Gastrocnemius medialis (tissue), 4 donors: Measurements from ENCODE around the gene DENND2C.

Source experiments
- CTCF ChIP-seq, 5 experiments: fragments of 450-650 bp in 3 of 5; fragments of 200-600 bp in 2 of 5; sonication (generic) in 2 of 5; IDR thresholded peaks in 4 of 5; conservative IDR thresholded peaks in 1 of 5; 1 replicate in 4 of 5; 2 replicates in 1 of 5; pipeline ENCODE4 v1.5.1; 2016 to 2019; ENCODE audit warnings: antibody characterized with exemption in 5 of 5, mild to moderate bottlenecking in 3 of 5, moderate library complexity in 3 of 5
- POLR2A ChIP-seq, 2 donors: fragments of 450-650 bp; IDR thresholded peaks; one replicate each; pipeline ENCODE4 v1.6.1; 2017; ENCODE audit warnings: antibody characterized with exemption in 2 of 2, mild to moderate bottlenecking in 2 of 2, moderate library complexity in 2 of 2

- TF ChIP-seq CTCF (IDR thresholded peaks at IDR 0.05 in 4 of 5, conservative IDR thresholded peaks at IDR 0.05 in 1 of 5) (no peak), POLR2A (IDR thresholded peaks at IDR 0.05) (no peak)
Observed at GRCh38 chr1:114707604-114708003, 37.8 kb upstream of the DENND2C start.
